ENCODE data around the gene PLA2G3.

Gene PLA2G3

DNA sequence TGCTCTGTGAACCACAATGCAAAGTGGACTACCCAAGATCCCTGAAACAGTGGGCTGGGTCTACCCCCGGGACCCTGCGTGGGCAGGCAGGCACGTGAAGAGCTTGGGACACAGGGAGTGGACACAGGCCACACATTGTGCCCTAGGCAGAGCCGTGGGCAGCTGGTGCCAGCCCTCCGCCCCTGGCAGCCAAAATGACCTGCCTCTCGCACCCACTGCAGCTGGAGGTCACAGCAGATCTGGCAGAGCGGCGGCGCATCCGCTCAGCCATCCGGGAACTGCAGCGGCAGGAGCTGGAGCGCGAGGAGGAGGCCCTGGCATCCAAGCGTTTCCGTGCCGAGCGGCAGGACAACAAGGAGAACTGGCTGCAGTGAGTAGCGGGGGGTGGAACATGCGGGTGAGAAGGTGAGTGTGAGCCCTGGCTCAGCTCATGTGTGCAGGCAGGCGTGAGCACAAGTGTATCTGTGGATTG lies 52.5 kb downstream of the PLA2G3 start:
- no peak for DNase-seq (ENCODE audit: low read depth)
- TF ChIP-seq CTCF (IDR thresholded peaks at IDR 0.05; ENCODE audit: control insufficient read depth, extremely low read depth, insufficient read depth) = no peak
- no peak overlapping the region for H3K4me3 ChIP-seq (ENCODE audit: low read depth, low read length)

GRCh38 chr22:31086703-31087330 lies 53.5 kb downstream of the PLA2G3 start:
- TF ChIP-seq CTCF (IDR thresholded peaks at IDR 0.05; ENCODE audit: control insufficient read depth, extremely low read depth, insufficient read depth) = no peak
- no peak overlapping the region for H3K4me3 ChIP-seq (ENCODE audit: low read depth, low read length)
- DNase-seq (ENCODE audit: low read depth) = no peak

GRCh38 chr22:31085928-31086327 lies 54.4 kb downstream of the PLA2G3 start:
- no peak for DNase-seq (ENCODE audit: low read depth)
- TF ChIP-seq CTCF (IDR thresholded peaks at IDR 0.05; ENCODE audit: control insufficient read depth, extremely low read depth, insufficient read depth) = no peak
- no peak overlapping the region for H3K4me3 ChIP-seq (ENCODE audit: low read depth, low read length)

GRCh38 chr22:31085493-31085824 lies 54.8 kb downstream of the PLA2G3 start:
- TF ChIP-seq CTCF (IDR thresholded peaks at IDR 0.05; ENCODE audit: control insufficient read depth, extremely low read depth, insufficient read depth) = no peak
- no peak for DNase-seq (ENCODE audit: low read depth)
- no peak overlapping the region for H3K4me3 ChIP-seq (ENCODE audit: low read depth, low read length)

GRCh38 chr22:31084811-31085492 lies 55.4 kb downstream of the PLA2G3 start:
- H3K4me3 ChIP-seq (ENCODE audit: low read depth, low read length) = no peak overlapping the region
- DNase-seq (ENCODE audit: low read depth) = no peak
- TF ChIP-seq CTCF (IDR thresholded peaks at IDR 0.05; ENCODE audit: control insufficient read depth, extremely low read depth, insufficient read depth) = no peak
